C4-2B (cell line): ENCODE data around the gene SSC5D.

ENCODE experiments used
- H3K27ac ChIP-seq: fragments of 450-650 bp; 2 replicates; pipeline ENCODE4 v1.5.1; 2017
- ZFX ChIP-seq: fragments of 450-650 bp; IDR thresholded peaks from 2 replicates; pipeline ENCODE4 v1.6.1; 2017
- TF ChIP-seq, protein P1 (sequence below): fragments of 450-650 bp; conservative IDR thresholded peaks from 2 replicates; pipeline ENCODE4 v1.5.1; 2017; ENCODE audit warnings: mild to moderate bottlenecking

The SSC5D gene

DNA sequence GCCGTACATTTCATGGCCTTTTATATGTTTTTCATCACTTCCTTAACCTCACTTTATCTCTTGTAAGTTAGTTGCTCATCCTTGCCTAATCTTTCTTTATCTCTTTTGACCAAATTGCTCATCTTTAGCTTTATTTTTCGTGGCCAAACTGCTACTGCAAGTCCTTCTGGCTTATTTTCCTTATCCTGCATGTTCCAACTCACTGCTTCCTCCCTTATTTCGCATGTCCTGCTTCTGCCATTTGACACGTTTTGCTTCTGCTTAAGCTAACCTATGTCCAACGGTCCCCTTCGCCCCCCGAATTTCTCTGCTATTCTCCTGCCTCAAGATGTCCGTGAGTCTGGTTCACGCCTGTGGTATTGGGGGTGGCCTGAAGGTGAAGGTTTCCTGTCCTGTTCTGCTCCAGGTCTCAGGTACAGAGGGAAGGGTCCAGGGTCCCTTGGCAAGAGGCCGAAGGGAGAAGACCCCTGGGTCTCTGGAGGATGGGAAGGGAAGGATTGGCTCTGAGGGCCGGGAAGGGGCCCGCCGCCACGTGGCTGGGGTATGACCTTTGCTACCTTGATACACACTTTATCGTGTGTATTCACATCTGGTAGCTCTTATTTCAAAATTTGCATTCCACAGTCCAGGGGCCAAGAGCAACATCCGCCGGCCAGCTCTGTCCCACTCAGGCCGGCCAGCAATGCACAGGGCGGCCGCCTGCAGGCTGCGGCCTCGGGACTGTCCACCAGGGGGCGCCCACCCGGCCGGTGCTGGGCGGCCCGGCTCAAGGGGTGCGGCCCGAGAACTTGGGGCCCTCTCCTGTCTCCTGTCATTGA is 20.8 kb upstream of the SSC5D start:
- no peak overlapping the region for H3K27ac ChIP-seq
- TF ChIP-seq ZFX: no peak
- TF ChIP-seq, protein P1, sequence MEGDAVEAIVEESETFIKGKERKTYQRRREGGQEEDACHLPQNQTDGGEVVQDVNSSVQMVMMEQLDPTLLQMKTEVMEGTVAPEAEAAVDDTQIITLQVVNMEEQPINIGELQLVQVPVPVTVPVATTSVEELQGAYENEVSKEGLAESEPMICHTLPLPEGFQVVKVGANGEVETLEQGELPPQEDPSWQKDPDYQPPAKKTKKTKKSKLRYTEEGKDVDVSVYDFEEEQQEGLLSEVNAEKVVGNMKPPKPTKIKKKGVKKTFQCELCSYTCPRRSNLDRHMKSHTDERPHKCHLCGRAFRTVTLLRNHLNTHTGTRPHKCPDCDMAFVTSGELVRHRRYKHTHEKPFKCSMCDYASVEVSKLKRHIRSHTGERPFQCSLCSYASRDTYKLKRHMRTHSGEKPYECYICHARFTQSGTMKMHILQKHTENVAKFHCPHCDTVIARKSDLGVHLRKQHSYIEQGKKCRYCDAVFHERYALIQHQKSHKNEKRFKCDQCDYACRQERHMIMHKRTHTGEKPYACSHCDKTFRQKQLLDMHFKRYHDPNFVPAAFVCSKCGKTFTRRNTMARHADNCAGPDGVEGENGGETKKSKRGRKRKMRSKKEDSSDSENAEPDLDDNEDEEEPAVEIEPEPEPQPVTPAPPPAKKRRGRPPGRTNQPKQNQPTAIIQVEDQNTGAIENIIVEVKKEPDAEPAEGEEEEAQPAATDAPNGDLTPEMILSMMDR: peak; percentile 100

DNA sequence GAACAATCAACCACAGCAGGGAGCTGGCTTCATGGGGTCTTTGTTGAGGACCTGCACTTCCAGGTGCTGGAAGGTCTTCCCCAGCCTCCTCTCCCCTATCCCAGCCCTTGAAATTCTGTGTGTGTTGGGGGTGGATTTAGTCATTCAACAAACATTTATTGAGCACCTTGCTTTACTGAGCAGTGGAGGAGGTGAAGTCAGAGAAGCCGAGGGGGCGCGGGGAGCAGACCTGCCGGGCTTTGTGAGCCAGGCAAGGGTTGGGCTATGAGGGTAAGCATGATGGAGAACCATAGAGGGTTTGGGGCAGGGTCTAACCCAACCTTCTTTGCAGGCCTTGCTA is 20.2 kb upstream of the SSC5D start:
- TF ChIP-seq, protein P1: no peak; the same call in 1 of the 2 replicates
- TF ChIP-seq ZFX: no peak
- no peak overlapping the region for H3K27ac ChIP-seq

DNA sequence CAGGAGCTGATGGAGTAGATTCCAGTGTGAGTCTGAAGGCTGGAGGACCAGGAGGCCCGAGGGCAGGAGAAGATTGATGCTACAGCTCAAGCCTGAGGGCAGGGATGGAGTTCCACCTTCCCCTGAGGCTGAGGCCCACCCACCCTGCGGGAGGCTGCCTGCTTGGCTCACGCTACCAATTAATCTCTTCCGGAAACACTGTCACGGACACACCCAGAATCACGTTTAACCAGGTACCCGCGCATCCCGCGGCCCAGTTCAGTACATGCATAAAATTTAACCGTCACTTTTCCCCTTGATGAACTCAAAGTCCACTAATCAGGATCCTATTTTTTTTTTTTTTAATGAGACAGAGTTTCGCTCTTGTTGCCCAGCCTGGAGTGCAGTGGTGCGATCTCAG is 17.0 kb upstream of the SSC5D start:
- TF ChIP-seq ZFX: no peak
- TF ChIP-seq, protein P1: no peak
- H3K27ac ChIP-seq: no peak overlapping the region

DNA sequence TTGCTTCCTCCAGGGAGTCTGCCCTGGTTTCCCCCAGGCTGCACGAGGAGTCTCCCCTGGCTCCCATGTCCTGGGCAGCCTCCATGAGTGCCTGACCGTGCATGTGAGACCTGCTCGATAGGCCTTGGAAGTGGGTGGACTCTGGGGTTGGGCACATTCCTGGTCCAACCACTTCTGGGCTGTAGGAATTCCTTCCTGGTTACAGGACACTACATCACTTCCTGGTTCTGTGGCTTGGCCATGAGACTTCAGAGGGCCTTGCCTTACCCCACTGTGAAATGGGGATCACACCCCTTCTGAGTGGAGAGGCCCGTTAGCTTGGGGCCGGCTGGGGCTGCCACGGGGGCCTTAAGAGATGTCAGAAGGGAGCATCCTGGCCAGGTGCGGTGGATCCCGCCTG is 15.8 kb upstream of the SSC5D start:
- peak overlapping the region; percentile 1; the same call in 1 of the 2 replicates for H3K27ac ChIP-seq
- TF ChIP-seq ZFX: no peak
- TF ChIP-seq, protein P1: no peak

DNA sequence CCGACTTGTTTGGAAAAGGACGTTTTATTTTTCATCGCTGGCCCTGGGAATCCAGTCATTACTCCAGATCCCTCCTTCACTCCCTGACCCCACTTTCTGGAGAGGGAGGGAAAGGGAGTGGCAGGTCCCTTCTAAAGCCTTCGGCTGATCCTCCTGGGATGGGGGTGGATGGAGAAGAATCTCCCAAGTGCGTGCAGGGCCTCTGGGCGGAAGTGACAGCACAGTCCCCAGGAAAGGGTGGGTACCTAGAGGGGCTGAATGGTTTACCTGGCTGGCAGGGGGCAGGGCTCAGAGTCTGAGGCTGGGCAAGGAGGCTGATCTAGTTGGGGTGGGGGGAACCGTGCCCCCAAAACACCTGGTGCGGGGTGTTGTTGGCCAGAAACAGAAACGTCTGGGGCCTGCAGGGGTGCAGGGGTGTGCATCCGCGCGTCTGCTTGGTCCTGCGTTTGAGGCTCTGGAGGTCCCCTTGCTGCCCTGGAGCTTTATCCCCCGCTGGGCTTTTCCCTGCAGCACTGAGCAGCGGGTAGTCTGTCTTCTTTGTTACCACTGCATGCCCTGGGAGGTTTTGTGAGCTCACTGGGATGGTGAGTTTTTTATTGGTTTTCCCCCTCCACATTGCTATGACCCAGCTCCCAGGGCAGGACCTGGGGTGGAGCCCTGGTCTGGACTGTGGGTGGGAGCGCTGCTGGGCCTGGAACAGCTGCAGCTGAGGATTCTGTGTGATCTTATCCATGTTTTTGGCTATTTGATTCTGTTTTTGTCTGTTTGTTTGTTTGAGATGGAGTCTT is 14.8 kb upstream of the SSC5D start:
- TF ChIP-seq, protein P1: no peak
- TF ChIP-seq ZFX: no peak
- no peak overlapping the region; the same call in 1 of the 2 replicates for H3K27ac ChIP-seq

DNA sequence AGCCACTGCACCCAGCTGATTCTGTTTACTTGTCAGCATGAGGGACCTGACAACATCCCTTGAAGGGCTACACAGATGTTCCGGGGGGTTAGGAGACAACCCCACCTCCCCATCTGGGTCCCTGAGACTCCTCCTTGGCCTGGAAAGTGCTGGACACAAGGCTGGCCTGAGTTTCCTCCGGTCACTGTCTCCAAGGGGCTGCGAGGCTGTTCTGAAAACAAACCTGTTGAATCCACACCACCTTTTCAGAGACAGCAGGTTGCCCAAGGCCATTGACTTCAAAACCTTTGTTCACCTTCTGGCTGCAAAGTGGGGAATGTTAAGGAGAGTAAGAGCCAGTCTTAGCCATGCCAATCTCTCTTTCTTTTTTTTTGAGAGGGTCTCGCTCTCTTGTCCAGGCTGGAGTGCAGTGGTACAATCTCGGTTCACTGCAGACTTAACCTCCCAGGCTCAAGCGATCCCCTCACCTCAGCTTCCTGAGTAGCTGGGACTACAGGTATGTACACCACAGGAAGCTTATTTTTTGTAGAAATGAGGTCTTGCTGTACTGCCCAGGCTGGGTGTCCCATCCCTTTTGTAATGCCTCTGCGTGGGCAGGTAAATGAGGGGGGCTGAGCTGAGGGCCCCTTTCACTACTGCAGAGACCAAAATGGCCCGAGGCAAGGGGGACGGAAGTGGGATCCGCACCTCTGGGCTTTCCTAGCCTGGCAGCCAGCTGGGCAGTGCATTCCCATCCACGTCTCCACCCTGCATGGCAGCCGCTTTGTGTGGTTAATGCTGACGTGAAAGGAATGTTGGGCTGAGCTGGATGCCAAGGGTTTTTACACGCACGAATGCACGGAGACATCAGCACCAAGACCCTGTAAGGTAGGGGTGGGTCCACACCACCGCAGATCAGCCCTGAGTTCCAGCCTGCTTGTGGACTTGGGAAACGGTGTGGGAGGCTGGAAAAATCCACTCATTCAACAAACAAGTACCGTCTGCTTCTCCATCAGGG is 13.7 kb upstream of the SSC5D start:
- TF ChIP-seq, protein P1: no peak
- no peak for TF ChIP-seq ZFX
- H3K27ac ChIP-seq: peak overlapping the region; percentile 90
